NB4 (cell line): ENCODE measurements around the gene WRAP53.

Source experiments
- DNase-seq: peaks from one replicate; pipeline ENCODE4 v3.0.0; 2010; ENCODE audit warnings: low read depth
- H3K4me3 ChIP-seq: one replicate; pipeline ENCODE4 v1.5.1; 2011; ENCODE audit warnings: mild to moderate bottlenecking, low read depth, low read length, moderate library complexity
- CTCF ChIP-seq: IDR thresholded peaks from one replicate; pipeline ENCODE4 v1.5.1; 2012; ENCODE audit warnings: low read depth, low read length
- MAX ChIP-seq: IDR thresholded peaks from 2 replicates; pipeline ENCODE4 v1.6.1; 2011; ENCODE audit warnings: low read depth, low read length
- MYC ChIP-seq: IDR thresholded peaks from 2 replicates; pipeline ENCODE4 v1.6.1; 2011; ENCODE audit warnings: low read depth, low read length
- POLR2A ChIP-seq: IDR thresholded peaks from 2 replicates; pipeline ENCODE4 v1.6.1; 2011; ENCODE audit warnings: mild to moderate bottlenecking; ENCODE audit not compliant: insufficient read length; ENCODE audit errors: extremely low read depth

The WRAP53 gene

GRCh38 chr17:7700510-7700909 lies 12.2 kb downstream of the WRAP53 start:
- no peak overlapping the region for H3K4me3 ChIP-seq
- TF ChIP-seq CTCF (no peak), POLR2A (no peak), MYC (no peak), MAX (no peak)
- DNase-seq = no peak

GRCh38 chr17:7701681-7702080 lies 13.4 kb downstream of the WRAP53 start:
- no peak overlapping the region for H3K4me3 ChIP-seq
- no peak for DNase-seq
- TF ChIP-seq POLR2A (no peak), MAX (no peak), MYC (no peak), CTCF (no peak)

GRCh38 chr17:7702776-7703175 lies 14.5 kb downstream of the WRAP53 start:
- no peak overlapping the region for H3K4me3 ChIP-seq
- TF ChIP-seq MYC (no peak), MAX (no peak), POLR2A (no peak), CTCF (no peak)
- DNase-seq = no peak

- no peak for DNase-seq
- TF ChIP-seq CTCF (no peak), POLR2A (no peak), MYC (no peak)
Measured at GRCh38 chr17:7703584-7704479, 15.6 kb downstream of the WRAP53 start.

GRCh38 chr17:7704601-7705268 lies 16.5 kb downstream of the WRAP53 start, which contains the start of gene EFNB3:
Gene EFNB3, plus strand, starts transcription at chr17:7705202. Its CDS starts 397 bp downstream, at chr17:7705599.
- no peak within 1 kb of the TSS for H3K4me3 ChIP-seq
- TF ChIP-seq MYC (no peak), CTCF (no peak), MAX (no peak), POLR2A (no peak)
- DNase-seq = no peak

More at GRCh38 chr17:7703584-7704479, 15.6 kb downstream of the WRAP53 start:
- no peak overlapping the region for H3K4me3 ChIP-seq
